Muscle layer of colon (tissue), 2 donors: Measurements from ENCODE around the gene COL5A2.
A peak's percentile ranks its signal among the peaks of the same experiment; 100 is the strongest.

Experiments used
- H3K27ac ChIP-seq: one replicate; pipeline ENCODE4 v1.7.0; 2013; ENCODE audit warnings: low read depth, mild to moderate bottlenecking, low read length, moderate library complexity
- H3K27me3 ChIP-seq, 2 donors: one replicate each; pipeline ENCODE4 v1.7.0; 2013; ENCODE audit warnings: low read length in 2 of 2, mild to moderate bottlenecking in 2 of 2; ENCODE audit not compliant: insufficient read depth in 2 of 2, control insufficient read depth in 1 of 2
- H3K36me3 ChIP-seq: one replicate; pipeline ENCODE4 v1.7.0; 2013; ENCODE audit warnings: mild to moderate bottlenecking, low read length; ENCODE audit not compliant: insufficient read depth
- H3K4me1 ChIP-seq: one replicate; pipeline ENCODE4 v1.7.0; 2013; ENCODE audit warnings: mild to moderate bottlenecking, low read length; ENCODE audit not compliant: insufficient read depth
- H3K4me3 ChIP-seq, 2 donors: one replicate each; pipeline ENCODE4 v1.7.0; 2013; ENCODE audit warnings: low read length in 2 of 2, low read depth in 1 of 2, mild to moderate bottlenecking in 1 of 2, moderate library complexity in 1 of 2
- H3K9ac ChIP-seq: one replicate; pipeline ENCODE4 v1.7.0; 2013; ENCODE audit warnings: low read length
- H3K9me3 ChIP-seq: one replicate; pipeline ENCODE4 v1.7.0; 2013; ENCODE audit warnings: mild to moderate bottlenecking, low read length
- donor health status: abdominal sarcoma.
- donor health status: Adenocarcinoma of cecum.

The COL5A2 gene

GRCh38 chr2:189037518-189037917 is 142.0 kb downstream of the COL5A2 start:
- no peaks in the 10 kb centered on the region for H3K27me3 ChIP-seq
- H3K4me1 ChIP-seq, result no peaks in the 10 kb centered on the region
- no peak overlapping the region for H3K27ac ChIP-seq
- no peak overlapping the region for H3K9ac ChIP-seq
- no peaks in the 10 kb centered on the region for H3K9me3 ChIP-seq
- H3K36me3 ChIP-seq, result peaks cover 57% of the 10 kb centered on the region
- H3K4me3 ChIP-seq, result no peak overlapping the region

GRCh38 chr2:189024901-189025618 is 154.5 kb downstream of the COL5A2 start:
- Histone ChIP-seq H3K9ac (no peak overlapping the region), H3K27ac (no peak overlapping the region), H3K9me3 (no peaks in the 10 kb centered on the region), H3K27me3 (no peaks in the 10 kb centered on the region), H3K4me3 (no peak overlapping the region), H3K36me3 (no peaks in the 10 kb centered on the region), H3K4me1 (no peaks in the 10 kb centered on the region)

GRCh38 chr2:189022492-189022891 is 157.1 kb downstream of the COL5A2 start:
- H3K9me3 ChIP-seq, result no peaks in the 10 kb centered on the region
- H3K4me1 ChIP-seq, result no peaks in the 10 kb centered on the region
- no peaks in the 10 kb centered on the region for H3K36me3 ChIP-seq
- H3K9ac ChIP-seq, result no peak overlapping the region
- no peaks in the 10 kb centered on the region for H3K27me3 ChIP-seq
- H3K4me3 ChIP-seq, result no peak overlapping the region
- no peak overlapping the region for H3K27ac ChIP-seq

GRCh38 chr2:189022053-189022481 is 157.5 kb downstream of the COL5A2 start:
- H3K4me3 ChIP-seq, result no peak overlapping the region
- H3K27ac ChIP-seq, result no peak overlapping the region
- H3K27me3 ChIP-seq, result no peaks in the 10 kb centered on the region
- no peaks in the 10 kb centered on the region for H3K9me3 ChIP-seq
- no peak overlapping the region for H3K9ac ChIP-seq
- H3K4me1 ChIP-seq, result no peaks in the 10 kb centered on the region
- H3K36me3 ChIP-seq, result no peaks in the 10 kb centered on the region

GRCh38 chr2:189020179-189020578 is 159.4 kb downstream of the COL5A2 start:
- no peak overlapping the region for H3K4me3 ChIP-seq
- no peak overlapping the region for H3K27ac ChIP-seq
- H3K27me3 ChIP-seq, result no peaks in the 10 kb centered on the region
- no peak overlapping the region for H3K9ac ChIP-seq
- no peaks in the 10 kb centered on the region for H3K36me3 ChIP-seq
- peaks cover 1% of the 10 kb centered on the region for H3K4me1 ChIP-seq
- no peaks in the 10 kb centered on the region for H3K9me3 ChIP-seq

GRCh38 chr2:189018631-189019030 is 160.9 kb downstream of the COL5A2 start:
- no peaks in the 10 kb centered on the region for H3K9me3 ChIP-seq
- peaks cover 14% of the 10 kb centered on the region for H3K4me1 ChIP-seq
- no peak overlapping the region for H3K9ac ChIP-seq
- no peak overlapping the region for H3K27ac ChIP-seq
- H3K36me3 ChIP-seq, result no peaks in the 10 kb centered on the region
- no peaks in the 10 kb centered on the region for H3K27me3 ChIP-seq
- H3K4me3 ChIP-seq, result no peak overlapping the region

GRCh38 chr2:189016311-189016861 is 163.2 kb downstream of the COL5A2 start:
- no peak overlapping the region for H3K4me3 ChIP-seq
- peaks cover 6% of the 10 kb centered on the region for H3K36me3 ChIP-seq
- peaks cover 14% of the 10 kb centered on the region for H3K4me1 ChIP-seq
- H3K9ac ChIP-seq, result no peak overlapping the region
- H3K9me3 ChIP-seq, result no peaks in the 10 kb centered on the region
- no peaks in the 10 kb centered on the region for H3K27me3 ChIP-seq
- no peak overlapping the region for H3K27ac ChIP-seq

GRCh38 chr2:189015359-189015758 is 164.2 kb downstream of the COL5A2 start:
- Histone ChIP-seq H3K36me3 (peaks cover 16% of the 10 kb centered on the region), H3K9ac (no peak overlapping the region), H3K4me3 (no peak overlapping the region), H3K27me3 (no peaks in the 10 kb centered on the region), H3K27ac (no peak overlapping the region), H3K4me1 (peaks cover 14% of the 10 kb centered on the region), H3K9me3 (no peaks in the 10 kb centered on the region)

GRCh38 chr2:189014449-189015138 is 165.0 kb downstream of the COL5A2 start:
- no peaks in the 10 kb centered on the region for H3K27me3 ChIP-seq
- H3K4me1 ChIP-seq, result peaks cover 14% of the 10 kb centered on the region
- no peaks in the 10 kb centered on the region for H3K9me3 ChIP-seq
- no peak overlapping the region for H3K9ac ChIP-seq
- peak overlapping the region; percentile 50 for H3K27ac ChIP-seq
- H3K4me3 ChIP-seq, result no peak overlapping the region
- H3K36me3 ChIP-seq, result peaks cover 24% of the 10 kb centered on the region

GRCh38 chr2:189013671-189014448 is 165.7 kb downstream of the COL5A2 start:
- Histone ChIP-seq H3K4me3 (no peak overlapping the region), H3K4me1 (peaks cover 14% of the 10 kb centered on the region), H3K9ac (no peak overlapping the region), H3K9me3 (no peaks in the 10 kb centered on the region), H3K27me3 (no peaks in the 10 kb centered on the region), H3K36me3 (peaks cover 27% of the 10 kb centered on the region), H3K27ac (peak overlapping the region; percentile 50)

- no peak overlapping the region for H3K4me3 ChIP-seq
- peaks cover 35% of the 10 kb centered on the region for H3K36me3 ChIP-seq
- H3K9me3 ChIP-seq, result no peaks in the 10 kb centered on the region
- no peak overlapping the region for H3K27ac ChIP-seq
- peaks cover 14% of the 10 kb centered on the region for H3K4me1 ChIP-seq
- H3K9ac ChIP-seq, result no peak overlapping the region
- no peaks in the 10 kb centered on the region for H3K27me3 ChIP-seq
Measured at GRCh38 chr2:189013031-189013430, 166.5 kb downstream of the COL5A2 start.
